AG04450 (cell line): ENCODE measurements around the gene CPNE2. TPM values are rescaled to one million over a fixed set of nuclear protein-coding genes. Genes with fewer than 3 reads are reported as not detected.
A peak's percentile ranks its signal among the peaks of the same experiment; 100 is the strongest.

Experiments used
- CTCF ChIA-PET: fragments of 300-600, 350-600 bp; formaldehyde crosslinking; extraction: SDS; loops from one replicate; lab custom pipeline; 2022; ENCODE audit warnings: antibody characterized with exemption, inconsistent platforms; lab: Charles Lee
- POLR2A ChIA-PET: fragments of 350-600 bp; formaldehyde crosslinking; extraction: SDS; loops from one replicate; lab custom pipeline; 2021; ENCODE audit warnings: antibody characterized with exemption, inconsistent platforms; lab: Yijun Ruan, JAX
- DNase-seq: peaks from one replicate; pipeline ENCODE4 v3.0.0-alpha.2; 2011; ENCODE audit warnings: low read depth, low spot score
- H3K27ac ChIP-seq: one replicate; pipeline ENCODE4 v1.5.1; 2012; ENCODE audit warnings: low read depth, low read length, control low read depth
- H3K27me3 ChIP-seq: one replicate; pipeline ENCODE4 v1.6.0; 2012; ENCODE audit warnings: low read length; ENCODE audit not compliant: control insufficient read depth, insufficient read depth
- H3K4me3 ChIP-seq: 2 replicates; pipeline ENCODE4 v1.5.1; 2011; ENCODE audit warnings: mild to moderate bottlenecking, low read depth, low read length, control low read depth
- H3K9me3 ChIP-seq: 2 replicates; pipeline ENCODE4 v1.5.1; 2012; ENCODE audit warnings: low read length; ENCODE audit not compliant: control insufficient read depth, insufficient read depth
- polyA plus RNA-seq: library from polyadenylated mRNA; depleted of rRNA; stranded (reverse); fragments of >200 nt; gene quantifications from 2 replicates; pipeline ENCODE4 v1.2.3, GENCODE V29; 2011
- TF ChIP-seq, protein P1 (sequence below): IDR thresholded peaks from 2 replicates; pipeline ENCODE4 v1.5.1; 2011; ENCODE audit warnings: low read depth, low read length, control low read depth, inconsistent platforms

Gene CPNE2
- polyA plus RNA-seq, 1 experiment: 26.2 TPM

DNA sequence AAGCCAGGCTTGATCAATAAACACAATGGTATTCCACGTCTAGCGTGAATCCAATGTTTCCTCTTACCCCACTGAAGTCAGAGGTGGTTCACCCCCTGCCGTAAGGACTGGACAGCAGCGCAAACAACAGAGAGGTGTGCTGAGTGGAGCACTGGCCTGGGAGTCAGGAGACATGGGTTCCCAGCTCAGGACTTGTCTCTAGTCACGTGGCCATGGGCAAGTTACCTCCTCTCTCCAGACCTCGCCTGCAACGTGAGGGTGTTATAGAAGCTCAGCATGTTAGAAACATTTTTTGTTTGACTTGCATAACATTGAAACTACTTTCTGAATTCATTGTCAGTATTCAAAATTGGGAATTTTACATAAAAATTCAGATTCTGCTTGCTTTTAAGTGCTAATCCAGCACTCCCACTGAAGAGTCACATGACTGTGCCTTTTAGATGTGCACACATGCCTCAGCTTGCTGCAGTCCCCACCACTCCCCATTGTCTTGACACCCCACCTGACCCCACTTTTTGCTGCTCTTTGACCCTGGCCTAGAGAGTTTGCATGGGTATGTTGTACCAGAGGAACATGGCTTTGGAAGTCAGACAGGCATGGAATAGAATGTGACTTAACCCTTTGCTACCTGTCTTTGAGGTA lies 8.8 kb upstream of the CPNE2 start:
- Histone ChIP-seq H3K27ac (no peak overlapping the region), H3K4me3 (no peak overlapping the region), H3K27me3 (no peaks in the 10 kb centered on the region), H3K9me3 (no peaks in the 10 kb centered on the region)
- DNase-seq: no peak
- ChIA-PET POLR2A (no interaction called here), CTCF (interaction anchor here (0.5 to 3.5 kb wide), 35 partner anchors 9 to 339 kb away, joined by 3 to 29 read pairs (median 4); partner anchors contain the start of genes ARL2BP and CPNE2)
- TF ChIP-seq, protein P1, sequence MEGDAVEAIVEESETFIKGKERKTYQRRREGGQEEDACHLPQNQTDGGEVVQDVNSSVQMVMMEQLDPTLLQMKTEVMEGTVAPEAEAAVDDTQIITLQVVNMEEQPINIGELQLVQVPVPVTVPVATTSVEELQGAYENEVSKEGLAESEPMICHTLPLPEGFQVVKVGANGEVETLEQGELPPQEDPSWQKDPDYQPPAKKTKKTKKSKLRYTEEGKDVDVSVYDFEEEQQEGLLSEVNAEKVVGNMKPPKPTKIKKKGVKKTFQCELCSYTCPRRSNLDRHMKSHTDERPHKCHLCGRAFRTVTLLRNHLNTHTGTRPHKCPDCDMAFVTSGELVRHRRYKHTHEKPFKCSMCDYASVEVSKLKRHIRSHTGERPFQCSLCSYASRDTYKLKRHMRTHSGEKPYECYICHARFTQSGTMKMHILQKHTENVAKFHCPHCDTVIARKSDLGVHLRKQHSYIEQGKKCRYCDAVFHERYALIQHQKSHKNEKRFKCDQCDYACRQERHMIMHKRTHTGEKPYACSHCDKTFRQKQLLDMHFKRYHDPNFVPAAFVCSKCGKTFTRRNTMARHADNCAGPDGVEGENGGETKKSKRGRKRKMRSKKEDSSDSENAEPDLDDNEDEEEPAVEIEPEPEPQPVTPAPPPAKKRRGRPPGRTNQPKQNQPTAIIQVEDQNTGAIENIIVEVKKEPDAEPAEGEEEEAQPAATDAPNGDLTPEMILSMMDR: no peak

DNA sequence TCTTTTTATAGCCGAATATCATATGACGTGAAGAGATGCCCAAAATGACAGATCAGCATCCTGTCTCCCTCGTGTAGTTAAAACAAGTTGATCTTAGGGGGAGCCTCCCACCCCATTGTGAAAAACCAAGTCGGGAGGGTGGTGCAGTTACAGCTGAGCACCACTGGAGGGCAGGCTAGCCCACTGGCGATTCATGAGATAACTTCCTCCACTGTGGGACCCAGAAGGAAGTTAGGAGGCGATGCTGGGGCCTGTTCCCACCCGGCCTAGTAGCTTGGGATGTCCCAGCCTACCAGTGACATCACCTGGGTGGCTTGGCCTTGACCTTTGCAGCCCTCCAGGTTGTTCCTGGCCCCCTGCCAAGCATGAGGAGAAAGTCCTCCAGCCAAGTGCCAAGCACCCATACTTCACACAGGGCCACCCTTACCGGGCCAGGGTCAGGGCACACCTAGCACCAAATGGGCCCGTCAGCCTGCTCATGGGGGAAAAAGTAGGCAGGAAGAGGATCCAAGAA lies 8.1 kb upstream of the CPNE2 start:
- Histone ChIP-seq H3K9me3 (no peaks in the 10 kb centered on the region), H3K27ac (no peak overlapping the region), H3K4me3 (no peak overlapping the region), H3K27me3 (no peaks in the 10 kb centered on the region)
- POLR2A ChIA-PET: no interaction called here
- DNase-seq: peak; percentile 32
- TF ChIP-seq, protein P1: peak; percentile 99
- CTCF ChIA-PET: interaction anchor here (0.5 to 3.5 kb wide), 36 partner anchors 8 to 338 kb away, joined by 3 to 29 read pairs (median 4); partner anchors contain the start of genes ARL2BP and CPNE2

DNA sequence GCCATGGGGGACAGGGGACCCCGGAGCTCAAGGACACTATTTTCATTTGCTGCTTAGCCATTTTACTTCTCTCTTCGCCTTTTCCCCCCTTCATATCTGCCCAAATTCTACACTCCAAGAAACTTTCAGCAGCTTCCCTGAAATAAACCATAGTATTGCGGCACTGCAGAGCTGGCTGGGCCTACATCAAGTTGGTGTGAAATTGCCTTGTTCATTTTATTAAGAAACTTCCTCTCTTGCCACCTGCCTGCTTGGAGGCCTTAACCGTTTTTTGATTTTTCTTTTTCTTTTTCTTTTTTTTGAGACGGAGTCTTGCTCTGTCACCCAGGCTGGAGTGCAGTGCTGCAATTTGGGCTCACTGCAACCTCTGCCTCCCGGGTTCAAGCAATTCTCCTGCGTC lies 7.4 kb upstream of the CPNE2 start:
- TF ChIP-seq, protein P1: no peak
- Histone ChIP-seq H3K27me3 (no peaks in the 10 kb centered on the region), H3K4me3 (no peak overlapping the region), H3K27ac (no peak overlapping the region), H3K9me3 (no peaks in the 10 kb centered on the region)
- POLR2A ChIA-PET: no interaction called here
- no peak for DNase-seq
- CTCF ChIA-PET: interaction anchor here (0.7 to 3.5 kb wide), 20 partner anchors 8 to 338 kb away, joined by 3 to 29 read pairs (median 6); partner anchors contain the start of gene CPNE2

GRCh38 chr16:57087003-57087402 lies 5.4 kb upstream of the CPNE2 start:
- ChIA-PET POLR2A (interaction anchor here (0.6 kb wide), 1 partner anchor 61 kb away, joined by 7 read pairs; no protein-coding TSS in a partner anchor), CTCF (no interaction called here)
- H3K27me3 ChIP-seq: no peaks in the 10 kb centered on the region
- no peak overlapping the region for H3K4me3 ChIP-seq
- no peaks in the 10 kb centered on the region for H3K9me3 ChIP-seq
- DNase-seq: no peak
- TF ChIP-seq, protein P1: no peak
- no peak overlapping the region for H3K27ac ChIP-seq

DNA sequence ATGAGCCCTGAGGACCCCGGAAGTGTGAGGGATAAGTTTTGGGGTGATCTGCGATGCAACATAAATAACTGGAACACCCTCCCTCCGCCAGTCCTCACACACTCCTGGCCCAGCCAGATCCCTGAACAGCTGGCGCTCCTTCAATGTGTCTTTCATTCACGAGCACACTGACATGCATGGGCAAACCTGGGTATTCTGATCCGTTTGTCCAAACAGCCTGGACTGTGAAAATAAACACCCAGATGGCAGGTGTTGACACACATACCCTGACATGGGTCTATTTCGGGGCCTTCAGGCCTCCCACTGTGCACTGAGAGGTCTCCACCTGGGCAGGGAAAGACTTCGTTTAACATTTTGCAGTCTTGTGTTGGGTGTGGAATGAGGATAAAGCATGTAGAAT lies 3.0 kb upstream of the CPNE2 start:
- DNase-seq: no peak
- TF ChIP-seq, protein P1: no peak
- no peaks in the 10 kb centered on the region for H3K27me3 ChIP-seq
- H3K9me3 ChIP-seq: no peaks in the 10 kb centered on the region
- ChIA-PET CTCF (interaction anchor here (0.6 kb wide), 1 partner anchor 11 kb away, joined by 3 read pairs; no protein-coding TSS in a partner anchor), POLR2A (interaction anchor here (0.7 kb wide), 1 partner anchor 96 kb away, joined by 4 read pairs; the partner anchor contains the start of gene PSME3IP1)
- no peak overlapping the region for H3K4me3 ChIP-seq
- no peak overlapping the region for H3K27ac ChIP-seq
